ENCODE data around the gene AGRP.

DNA sequence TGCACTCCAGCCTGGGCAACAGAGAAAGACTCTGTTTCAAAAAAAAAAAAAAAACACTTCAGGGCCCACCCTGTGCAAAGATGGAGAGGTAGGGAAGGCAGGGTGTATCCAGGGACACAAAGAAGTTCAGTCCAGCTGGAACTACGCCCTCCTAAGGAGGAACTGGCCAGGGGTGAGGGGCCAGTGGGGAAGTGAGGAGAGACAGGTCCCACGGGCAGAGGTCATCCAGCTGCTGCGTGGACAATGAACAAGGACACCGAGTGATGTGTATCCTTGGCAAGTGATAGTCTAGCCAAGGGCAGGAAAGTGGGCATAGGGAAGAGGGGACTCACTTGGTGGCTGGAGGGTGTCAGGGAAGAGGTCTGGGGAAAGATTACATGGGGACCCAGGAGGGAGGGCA, 35.9 kb upstream of the AGRP start:
- no peak for TF ChIP-seq EZH2 (IDR thresholded peaks at IDR 0.05; ENCODE audit: borderline replicate concordance, low read depth, low read length, severe bottlenecking)
- TF ChIP-seq, protein P1, sequence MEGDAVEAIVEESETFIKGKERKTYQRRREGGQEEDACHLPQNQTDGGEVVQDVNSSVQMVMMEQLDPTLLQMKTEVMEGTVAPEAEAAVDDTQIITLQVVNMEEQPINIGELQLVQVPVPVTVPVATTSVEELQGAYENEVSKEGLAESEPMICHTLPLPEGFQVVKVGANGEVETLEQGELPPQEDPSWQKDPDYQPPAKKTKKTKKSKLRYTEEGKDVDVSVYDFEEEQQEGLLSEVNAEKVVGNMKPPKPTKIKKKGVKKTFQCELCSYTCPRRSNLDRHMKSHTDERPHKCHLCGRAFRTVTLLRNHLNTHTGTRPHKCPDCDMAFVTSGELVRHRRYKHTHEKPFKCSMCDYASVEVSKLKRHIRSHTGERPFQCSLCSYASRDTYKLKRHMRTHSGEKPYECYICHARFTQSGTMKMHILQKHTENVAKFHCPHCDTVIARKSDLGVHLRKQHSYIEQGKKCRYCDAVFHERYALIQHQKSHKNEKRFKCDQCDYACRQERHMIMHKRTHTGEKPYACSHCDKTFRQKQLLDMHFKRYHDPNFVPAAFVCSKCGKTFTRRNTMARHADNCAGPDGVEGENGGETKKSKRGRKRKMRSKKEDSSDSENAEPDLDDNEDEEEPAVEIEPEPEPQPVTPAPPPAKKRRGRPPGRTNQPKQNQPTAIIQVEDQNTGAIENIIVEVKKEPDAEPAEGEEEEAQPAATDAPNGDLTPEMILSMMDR (IDR thresholded peaks at IDR 0.05; ENCODE audit: borderline replicate concordance, extremely low read depth, low read length, poor library complexity, severe bottlenecking) = no peak
